AG08395 (cell line): ENCODE data around the gene CUBN.
"Not testable (repeated sequence)": the region's sequence is repeated elsewhere in the genome, so short reads cannot be mapped to it uniquely, and the experiment has no call there.

Experiments
- DNase-seq: peaks from one replicate; pipeline ENCODE4 v3.0.0; 2012; ENCODE audit warnings: mixed read lengths, low spot score

The CUBN gene

DNA sequence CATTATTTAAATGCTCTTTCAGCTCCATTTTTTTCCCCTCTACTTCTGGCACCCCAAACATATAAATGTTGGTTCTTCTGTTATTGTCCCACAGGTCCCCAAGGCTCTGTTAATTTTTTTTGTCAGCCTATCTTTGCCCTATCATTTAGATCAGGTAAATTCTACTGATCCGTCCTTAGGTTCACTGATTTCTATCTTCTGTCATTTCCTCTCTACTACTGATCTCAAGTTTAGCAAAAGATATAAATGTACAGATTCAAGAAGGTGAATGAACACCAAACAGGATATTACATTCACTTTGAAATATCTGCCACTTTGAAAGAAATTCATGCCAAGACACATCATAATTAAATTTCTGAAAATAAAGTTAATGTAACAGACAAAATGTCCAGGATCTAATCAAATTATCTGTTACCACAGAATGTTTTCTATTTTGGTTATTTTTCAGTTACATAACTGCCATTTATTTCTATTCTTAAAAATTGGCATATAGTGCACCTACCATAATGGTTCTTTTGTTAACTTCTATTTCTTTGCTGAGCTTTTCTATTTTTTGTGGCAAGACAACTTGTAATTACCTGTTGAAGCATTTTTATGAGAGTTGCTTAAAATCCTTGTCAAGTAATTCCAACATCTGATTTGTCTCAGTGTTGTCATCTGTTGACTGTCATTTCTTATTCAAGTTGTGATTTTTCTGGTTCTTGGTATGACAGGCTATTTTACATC, 12.1 kb upstream of the CUBN start:
- DNase-seq = no peak

GRCh38 chr10:17140386-17140761, 10.8 kb upstream of the CUBN start:
- DNase-seq = no peak

DNA sequence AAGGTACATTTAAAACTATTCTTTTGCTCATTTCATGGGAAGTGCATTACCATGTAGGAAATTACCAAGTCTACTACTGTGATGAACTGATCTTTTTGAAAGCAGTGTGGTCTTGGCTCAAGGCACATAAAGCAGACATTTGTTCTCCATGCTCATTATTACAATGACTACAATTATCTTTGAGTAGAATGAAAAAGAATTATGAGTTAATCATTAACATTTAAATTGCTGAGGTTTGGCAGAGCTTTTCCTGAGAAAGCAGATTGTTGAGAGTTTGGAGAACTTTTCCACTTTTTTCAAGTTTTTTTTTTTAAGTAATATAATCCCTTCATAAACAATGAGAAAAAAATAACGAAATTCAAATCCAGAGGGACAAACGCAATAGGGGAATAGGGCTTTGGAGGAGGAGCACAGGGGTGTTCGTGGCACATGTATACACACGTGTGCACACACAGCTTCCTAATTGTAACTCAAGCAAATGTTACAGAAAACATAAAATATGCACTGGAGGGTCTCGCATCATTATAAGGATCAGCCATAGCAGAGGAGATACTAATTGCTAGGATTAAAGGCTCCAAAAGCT, 8.9 kb upstream of the CUBN start:
- DNase-seq = no peak

DNA sequence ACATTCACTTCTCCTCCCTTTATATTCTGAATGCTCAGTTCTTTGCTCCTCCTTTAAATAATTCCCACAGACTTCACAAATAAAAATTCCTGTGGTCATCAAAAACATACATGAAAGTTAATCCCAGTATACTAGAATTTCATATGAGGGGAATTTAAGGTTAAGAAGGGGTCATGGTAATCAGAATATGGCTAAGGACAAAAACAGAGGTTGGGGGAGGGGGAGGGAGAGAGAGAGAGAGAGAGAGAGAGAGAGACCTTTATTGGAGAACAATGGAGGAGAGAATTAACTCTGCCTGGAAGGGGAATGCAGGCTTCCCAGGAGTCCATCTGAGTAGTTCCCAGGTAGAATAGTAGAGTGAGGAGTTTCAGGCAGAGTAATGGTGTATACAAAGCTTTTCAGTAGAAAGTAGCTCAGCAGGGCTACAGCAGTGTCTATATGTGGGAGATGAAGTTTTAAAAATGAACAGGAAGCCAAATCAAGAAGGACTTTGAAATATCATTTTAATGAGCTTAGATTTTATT, 5.2 kb upstream of the CUBN start:
- DNase-seq = no peak

- DNase-seq = no peak
Observed at GRCh38 chr10:17134282-17134681, 4.7 kb upstream of the CUBN start.

GRCh38 chr10:17128261-17128660, 1.4 kb downstream of the CUBN start:
- no peak for DNase-seq

DNA sequence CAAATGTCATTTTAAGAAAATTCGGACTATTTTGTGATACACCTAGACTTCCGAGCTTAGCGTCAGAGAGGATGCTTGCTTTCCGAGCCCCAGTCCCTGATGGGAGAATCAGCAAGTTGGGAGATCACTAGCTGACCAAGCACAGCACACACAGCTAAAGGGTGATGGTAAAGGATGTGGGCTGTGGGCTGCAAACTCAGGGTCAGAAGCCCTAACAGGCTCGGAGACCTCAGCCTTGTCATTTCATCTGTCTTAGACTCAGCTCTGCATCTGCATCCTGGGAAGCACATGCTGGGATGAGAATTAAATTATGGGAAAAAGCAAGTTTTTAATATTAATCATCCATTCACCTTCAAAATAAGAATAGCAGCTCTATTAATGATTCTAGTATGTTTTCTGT, 3.3 kb downstream of the CUBN start:
- no peak for DNase-seq

DNA sequence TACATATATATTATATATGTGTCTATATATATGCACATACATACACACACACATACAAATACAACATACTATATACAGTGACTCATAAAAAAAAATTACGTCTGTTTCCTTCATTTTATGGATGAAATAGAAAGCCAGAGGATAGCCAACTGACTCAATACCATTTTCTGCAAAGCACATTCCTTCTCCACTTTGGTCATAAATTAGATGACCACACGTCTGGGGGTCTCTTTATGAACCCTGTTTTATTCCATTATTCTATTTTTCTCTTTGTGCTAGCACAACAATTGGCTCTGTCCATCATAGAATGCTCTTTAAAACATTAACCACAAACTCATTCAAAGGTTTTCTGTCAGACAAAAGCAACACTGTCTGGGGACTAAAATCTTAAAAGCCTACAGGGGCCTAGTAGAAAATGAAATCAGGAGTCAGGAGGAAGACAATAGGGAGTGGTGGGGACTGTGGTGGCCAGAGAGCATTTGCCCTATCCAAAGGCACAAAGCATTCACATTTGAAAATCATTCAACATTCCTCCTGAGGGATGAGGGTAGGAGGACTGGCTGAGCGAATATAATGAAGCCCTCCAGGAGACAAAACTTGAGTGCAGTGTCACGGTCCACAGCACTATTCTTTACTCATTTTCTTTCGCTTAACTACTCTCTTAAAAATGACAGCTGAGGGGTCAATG, 4.3 kb downstream of the CUBN start:
- DNase-seq = no peak

GRCh38 chr10:17123961-17124360, 5.7 kb downstream of the CUBN start:
- no peak for DNase-seq

DNA sequence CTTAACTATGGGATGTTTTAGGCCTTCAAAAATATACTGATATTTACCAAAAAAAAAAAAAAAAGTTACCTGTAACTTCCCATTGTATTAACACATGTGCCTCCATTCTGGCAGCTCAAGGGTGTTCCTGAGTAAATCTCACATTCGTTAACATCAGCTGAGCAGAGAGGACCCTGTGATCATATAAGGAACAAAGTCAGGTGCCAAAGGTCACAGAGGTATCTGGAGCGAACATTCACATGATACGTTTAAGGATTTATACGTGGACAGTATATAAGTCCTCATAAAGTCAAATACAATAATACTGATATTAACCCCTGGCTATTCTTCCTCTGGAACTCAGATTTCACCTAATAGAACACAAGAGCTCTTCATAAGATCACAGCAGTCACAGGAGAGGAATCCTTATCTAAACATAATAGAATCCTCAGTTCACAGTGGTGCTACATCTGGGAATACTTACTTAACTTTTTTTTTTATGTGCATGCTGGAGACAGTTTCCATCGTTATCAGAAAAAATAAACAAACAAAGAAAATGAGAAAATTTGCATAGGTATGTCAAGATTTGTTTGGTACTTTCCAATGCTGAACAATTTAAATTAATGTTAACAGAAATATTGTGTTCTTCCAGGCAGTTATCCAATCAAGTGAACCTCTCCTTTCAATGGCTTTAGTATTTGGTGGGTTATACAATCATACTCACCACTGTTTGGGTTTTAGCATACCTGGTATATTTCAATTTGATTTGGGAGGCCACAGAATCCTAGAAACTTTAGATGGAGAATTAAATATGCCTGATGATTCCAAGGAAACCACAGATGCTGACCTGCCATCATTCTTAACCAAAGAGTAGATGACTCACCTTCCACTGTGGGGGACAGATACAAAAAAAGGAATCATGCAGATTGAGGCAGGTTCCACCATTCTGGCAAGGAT, 6.6 kb downstream of the CUBN start:
- DNase-seq = peak; percentile 57

DNA sequence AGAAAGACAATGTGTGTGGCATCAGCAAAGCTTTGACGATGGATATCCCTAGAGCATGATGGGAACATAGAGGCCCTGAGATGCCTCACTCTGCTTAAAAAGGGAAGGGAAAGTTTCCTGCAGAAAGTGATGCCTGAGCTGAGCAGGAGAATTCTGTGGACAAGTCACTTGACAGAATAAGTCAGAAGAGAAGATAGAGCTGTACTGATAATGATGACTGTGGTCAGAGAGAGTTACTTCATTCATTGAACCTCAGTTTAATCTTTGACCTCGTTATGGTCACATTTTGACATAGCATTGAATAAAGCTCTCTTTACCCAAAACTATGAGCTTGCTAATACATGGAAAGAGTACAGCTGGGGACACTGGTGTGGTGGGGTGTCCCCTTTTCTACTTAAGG, 7.6 kb downstream of the CUBN start:
- DNase-seq = no peak

DNA sequence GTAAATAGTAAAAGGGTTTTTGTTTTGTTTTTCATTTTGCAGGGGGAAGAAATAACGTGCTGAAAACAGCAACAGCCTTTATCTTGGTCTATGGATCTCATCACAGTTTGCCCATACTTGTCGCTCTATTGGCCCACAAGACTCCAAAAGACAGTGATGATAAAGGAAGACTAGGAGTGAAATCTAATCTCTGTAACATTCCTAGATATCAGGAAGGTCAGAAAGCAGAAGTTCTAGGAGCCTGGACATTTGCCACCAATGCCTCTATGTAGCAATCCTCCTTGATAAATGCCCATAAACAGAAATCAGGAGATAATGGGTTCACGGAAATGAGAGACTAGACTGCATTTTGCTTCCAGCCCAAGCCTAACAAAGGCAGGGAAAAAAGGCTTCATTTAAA, 8.9 kb downstream of the CUBN start:
- DNase-seq = no peak

GRCh38 chr10:17119845-17120244, 9.8 kb downstream of the CUBN start:
- no peak for DNase-seq

DNA sequence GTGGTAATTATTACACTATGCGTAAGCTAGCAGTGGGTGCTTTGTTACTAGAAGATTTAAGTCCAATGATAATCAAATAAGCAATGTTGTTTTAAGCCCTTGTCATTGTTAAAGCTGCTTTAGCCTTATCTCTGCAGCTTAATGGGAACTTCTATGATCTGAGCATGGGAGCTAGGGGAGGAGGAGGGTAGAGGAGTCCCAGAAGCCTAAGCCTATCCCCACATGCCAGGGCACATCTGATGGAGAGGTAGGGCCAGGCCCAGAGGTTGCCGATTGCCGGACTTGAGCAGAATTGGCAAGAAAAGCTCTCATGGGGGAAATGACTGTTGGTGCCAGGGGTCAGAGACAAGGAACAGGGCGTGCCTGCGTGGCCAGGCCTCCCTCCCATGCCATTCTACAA, 13.4 kb downstream of the CUBN start:
- DNase-seq = no peak

GRCh38 chr10:17115683-17116082, 13.9 kb downstream of the CUBN start:
- DNase-seq = peak; percentile 44

GRCh38 chr10:17114878-17115444, 14.7 kb downstream of the CUBN start:
- DNase-seq = not testable (repeated sequence)

GRCh38 chr10:17113889-17114540, 15.6 kb downstream of the CUBN start:
- peak; percentile 70 for DNase-seq

DNA sequence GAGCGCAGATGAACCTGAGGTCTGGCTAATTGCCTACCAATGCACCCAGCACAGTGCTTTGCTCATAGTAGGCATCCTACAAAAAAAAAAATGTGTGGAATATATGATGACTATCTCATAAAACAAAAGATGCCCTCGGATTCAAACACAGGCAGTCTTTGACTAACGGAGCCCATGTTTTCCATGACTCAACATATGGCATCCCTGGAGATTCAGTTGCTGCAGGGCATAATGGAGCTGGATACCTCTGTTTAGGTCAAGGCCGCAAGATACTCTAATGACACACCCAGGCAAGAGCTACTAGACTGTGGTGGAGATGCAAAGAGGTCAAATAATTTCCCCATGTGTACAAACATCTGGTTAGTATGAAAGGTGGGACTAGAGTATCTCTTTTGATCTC, 16.3 kb downstream of the CUBN start:
- no peak for DNase-seq

DNA sequence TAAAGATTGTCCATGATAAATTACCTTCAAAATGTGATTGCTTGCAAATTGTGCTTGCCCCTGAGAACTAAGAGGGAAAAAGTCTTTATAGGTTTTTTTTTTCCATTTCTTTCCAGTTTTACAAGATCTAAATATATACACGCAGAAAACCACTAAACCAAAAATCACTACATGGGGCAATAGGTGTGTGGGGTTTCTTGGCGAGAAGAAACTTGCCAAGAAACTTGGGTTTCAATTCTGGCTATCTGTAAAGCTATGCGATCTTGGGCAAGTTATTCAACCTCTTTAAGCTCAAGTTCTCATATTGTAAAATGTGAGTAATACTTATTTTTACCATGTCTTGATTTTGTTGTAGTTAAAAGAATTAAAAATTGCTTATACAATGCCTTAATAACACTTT, 17.0 kb downstream of the CUBN start:
- DNase-seq = no peak

GRCh38 chr10:17109475-17110207, 20.0 kb downstream of the CUBN start:
- peak; percentile 81 for DNase-seq

GRCh38 chr10:17109046-17109445, 20.6 kb downstream of the CUBN start:
- no peak for DNase-seq
